HG03558 (cell line): ENCODE measurements around the gene NGB.

ENCODE experiments used
- ATAC-seq: cut with Tn5 transposase; IDR thresholded peaks from one replicate; pipeline ENCODE4 v1.9.1; 2021; ENCODE audit warnings: moderate number of reproducible peaks; ENCODE audit not compliant: unreplicated experiment; ENCODE audit errors: extremely low read depth

NGB gene

DNA sequence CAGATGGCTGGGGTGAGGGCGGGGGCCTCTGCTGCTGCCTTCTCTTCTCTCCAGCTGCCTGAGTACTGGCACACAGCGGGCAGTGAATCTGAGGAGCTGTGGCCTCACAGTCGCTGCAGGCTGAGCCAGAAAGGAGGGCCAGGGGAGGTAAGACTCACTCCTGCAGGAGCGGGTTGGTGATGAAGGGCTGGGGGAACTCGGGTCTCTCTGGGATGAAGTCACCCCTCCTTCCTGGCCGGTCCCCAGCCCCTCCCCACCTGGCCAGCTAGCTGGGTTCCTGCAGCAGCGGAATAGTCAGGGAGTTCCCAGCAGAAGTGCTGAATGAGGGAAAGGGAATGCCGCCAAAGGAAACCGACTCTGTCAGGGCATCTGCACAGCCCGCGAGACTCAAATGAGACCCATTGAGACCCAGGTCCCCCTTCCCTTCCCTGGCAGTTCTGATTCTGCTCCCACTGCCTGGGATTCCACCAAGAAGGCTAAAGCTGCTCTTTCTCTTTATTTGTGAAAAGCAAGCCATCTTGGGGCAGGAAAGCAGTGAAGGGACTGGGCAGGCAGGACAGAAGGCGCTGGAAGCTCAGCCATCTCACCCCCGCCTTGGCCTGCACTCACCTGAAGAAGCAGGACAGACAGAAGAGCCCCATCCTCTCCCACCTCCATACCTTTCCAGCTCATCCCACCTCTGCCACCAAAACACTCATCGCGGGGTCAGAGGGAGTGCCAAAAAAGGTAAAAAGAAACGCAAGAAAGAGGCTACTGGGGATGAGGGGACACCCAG, 5.3 kb downstream of the NGB start:
- ATAC-seq = no peak

DNA sequence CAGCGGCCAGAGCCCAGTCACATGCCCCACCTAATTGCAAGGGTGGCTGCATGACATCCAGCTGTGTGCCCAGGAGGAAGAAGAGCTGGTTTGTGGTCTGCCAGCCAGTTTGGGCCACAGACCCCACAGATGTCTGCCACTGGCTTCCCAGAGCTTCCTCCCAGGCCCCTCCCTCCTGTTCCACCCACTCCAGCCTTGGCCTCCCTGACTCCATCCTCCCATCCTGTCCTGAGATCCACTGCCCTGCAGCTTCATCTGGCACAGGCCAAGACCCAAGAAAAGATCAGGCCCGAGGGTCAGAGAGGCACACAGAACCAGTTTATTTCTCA, 5.9 kb downstream of the NGB start:
- no peak for ATAC-seq

GRCh38 chr14:77264466-77265186, 6.4 kb downstream of the NGB start:
- no peak for ATAC-seq

DNA sequence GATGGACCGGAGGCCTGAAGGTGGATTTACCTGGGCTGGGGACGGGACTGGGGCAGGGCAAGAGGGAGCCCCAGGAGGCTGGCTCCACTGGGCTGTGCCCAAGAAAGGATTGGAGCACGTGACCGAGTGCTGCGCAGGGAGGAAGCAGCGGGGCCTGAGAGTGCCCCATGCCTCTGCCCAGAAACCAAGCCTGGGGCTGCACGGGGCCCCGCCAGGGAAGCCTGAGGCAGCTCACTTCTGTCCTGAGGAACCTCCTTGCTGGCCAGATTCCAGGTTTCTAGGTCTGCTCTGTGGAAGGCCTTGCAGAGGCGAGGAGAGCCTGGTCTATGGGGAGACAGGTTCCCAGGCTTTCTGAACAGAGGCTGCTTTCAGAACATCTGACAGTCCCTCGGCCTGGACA, 10.4 kb downstream of the NGB start:
- no peak for ATAC-seq

DNA sequence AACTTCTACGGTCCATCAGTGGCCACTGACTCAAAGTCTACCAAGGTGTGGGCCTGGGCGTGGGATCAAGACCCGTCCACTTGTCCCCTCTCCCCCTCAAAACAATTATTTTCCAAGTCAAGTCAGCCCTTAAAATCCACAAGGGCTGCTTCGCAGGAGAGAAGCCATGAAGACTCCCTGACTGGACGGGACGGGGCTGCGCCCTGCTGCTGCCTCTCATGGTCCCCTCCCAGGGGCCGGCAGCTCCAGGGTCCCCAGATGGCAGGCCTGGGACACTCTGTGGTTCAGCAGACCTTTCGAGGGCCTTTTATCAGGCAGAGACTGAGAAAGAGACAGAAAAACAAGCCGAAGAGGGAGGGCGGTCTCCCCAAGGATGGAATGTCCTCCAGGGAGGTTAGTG, 10.8 kb downstream of the NGB start:
- no peak for ATAC-seq

GRCh38 chr14:77259025-77259715, 11.8 kb downstream of the NGB start:
- ATAC-seq = no peak

DNA sequence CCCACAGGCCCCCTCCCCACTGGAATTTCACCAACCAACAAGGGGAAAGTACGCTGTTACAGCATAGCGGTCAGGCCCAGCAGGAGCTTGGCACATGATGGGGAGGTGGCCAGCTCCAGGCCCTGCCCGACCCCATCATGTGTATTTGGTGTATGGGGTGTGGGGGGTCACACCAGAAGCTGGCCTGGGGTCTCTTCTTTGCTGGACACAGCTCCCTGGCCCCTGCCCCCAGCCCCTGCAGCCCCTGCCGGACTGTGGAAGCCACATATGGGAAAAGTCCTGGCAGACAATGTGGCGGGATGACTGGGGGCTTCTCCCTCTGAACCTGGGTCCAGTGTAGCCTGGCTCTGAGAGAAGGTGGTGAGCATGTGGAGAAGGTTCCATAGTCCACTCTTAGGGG, 12.4 kb downstream of the NGB start:
- no peak for ATAC-seq

DNA sequence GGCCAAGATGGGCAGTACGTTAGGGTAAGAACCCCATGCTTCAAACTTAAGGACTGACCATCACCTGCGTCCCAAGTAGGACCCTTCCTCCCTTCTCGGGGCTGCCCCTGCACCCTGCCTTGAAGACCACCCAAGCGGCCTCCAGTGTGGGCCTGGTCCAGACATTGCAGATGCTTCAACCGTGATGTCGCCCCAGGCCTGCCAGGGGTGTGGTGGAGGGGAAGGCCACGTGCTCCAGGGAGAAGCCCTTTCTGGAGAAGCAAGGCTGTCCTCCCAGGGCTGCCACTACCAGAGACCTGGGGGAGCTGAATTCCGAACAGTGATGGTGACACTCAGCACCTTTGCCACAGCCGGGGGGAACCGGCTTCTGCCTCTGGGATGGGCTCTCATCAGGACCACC, 13.3 kb downstream of the NGB start:
- no peak for ATAC-seq

GRCh38 chr14:77256694-77257093, 14.3 kb downstream of the NGB start:
- no peak for ATAC-seq

DNA sequence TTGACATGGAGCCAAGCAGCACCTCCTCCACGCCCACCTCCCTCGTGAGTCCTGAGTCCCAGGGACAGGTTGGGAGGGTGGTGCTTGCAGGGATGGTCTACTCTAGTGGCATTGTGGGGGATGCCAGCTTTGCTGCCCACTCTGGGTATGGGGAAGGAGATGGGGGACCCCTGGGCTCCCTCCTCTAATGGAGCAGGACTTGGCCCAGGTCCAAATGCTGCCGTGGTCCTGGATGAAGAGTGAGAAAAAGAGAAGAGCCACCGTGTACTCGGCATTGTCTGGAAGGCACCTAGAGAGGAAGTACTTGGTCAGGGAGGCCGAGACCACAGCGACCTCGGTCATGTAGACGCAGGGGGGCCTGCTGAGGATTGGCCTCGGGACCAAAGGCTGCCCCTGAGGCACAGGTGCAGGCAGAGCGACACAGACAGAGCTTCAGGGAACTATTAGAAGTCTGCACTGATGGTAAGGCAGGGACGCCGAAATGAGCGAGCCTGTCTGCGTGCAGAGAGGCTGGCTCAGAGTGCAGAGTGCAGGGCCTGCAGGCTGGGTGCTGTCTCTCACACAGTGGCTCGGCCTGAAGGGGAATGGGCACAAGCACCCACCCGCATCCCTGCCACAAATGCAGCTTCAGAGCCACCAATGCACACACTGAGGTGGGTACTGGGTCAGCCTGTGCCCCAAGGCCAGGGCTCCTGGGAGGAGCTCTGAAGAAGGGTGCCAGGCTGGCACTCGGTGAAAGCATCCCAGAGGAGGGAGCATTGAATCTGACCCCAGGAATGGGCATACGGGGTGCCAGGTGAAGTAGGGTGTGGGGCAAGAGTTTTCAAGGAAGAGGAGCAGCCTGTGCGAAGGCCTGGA, 17.4 kb downstream of the NGB start:
- ATAC-seq = no peak

GRCh38 chr14:77251870-77252269, 19.1 kb downstream of the NGB start:
- no peak for ATAC-seq

DNA sequence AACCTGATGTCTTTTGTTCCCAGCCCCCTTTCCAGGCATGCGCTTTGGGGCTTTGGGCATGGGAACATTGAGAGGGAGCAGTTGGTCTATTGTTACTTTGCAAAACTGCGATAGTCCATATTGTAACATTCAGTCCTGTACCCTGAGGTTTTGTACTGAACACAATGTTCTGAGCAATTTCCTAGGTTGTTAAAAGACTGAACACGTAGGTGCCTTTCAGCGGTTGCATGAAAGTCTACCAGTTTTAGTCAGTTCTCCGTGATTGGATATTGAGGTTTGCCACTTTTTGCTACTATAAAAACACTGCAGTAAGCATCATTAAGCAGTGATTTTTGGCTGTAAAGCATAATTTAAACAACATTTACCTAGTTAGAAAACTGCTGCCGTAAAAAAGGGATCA, 20.1 kb downstream of the NGB start:
- no peak for ATAC-seq

GRCh38 chr14:77249286-77249685, 21.7 kb downstream of the NGB start:
- ATAC-seq = no peak

DNA sequence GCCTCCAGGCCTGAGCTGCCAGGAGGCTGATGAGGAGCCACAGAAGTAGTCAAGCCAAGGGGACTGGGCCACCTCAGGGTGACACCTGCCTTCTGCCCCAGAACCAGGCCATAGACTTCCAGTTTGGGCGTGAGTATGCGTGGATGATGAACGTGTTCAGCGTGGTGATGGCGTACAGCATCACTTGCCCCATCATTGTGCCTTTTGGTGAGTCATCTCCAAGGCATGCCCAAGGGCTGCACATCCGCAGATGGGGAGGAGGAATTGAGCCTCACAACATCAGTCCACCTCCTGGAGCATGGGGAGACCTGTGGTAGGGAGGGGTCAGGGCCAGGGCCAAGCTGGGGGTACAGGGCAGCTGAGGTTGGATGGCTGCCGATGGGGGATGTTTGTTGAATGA, 22.3 kb downstream of the NGB start:
- ATAC-seq = no peak

DNA sequence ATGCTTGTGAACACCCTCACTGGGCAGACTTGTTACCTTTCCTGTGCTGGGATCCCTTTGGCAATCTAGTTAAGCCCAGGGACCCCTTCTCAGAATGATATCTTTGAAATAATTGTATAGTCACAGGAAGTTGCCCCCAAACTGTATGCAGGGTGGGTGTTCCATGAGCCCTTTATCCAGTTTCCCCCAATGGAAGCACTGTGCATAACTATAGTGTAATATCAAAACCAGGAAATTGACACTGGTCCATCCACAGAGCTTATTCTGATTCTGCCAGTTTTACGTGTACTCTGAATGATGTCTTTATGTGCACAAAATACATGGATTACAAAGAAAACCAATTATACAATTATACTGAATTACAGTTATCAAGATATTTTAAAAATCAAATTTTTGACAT, 24.2 kb downstream of the NGB start:
- no peak for ATAC-seq

DNA sequence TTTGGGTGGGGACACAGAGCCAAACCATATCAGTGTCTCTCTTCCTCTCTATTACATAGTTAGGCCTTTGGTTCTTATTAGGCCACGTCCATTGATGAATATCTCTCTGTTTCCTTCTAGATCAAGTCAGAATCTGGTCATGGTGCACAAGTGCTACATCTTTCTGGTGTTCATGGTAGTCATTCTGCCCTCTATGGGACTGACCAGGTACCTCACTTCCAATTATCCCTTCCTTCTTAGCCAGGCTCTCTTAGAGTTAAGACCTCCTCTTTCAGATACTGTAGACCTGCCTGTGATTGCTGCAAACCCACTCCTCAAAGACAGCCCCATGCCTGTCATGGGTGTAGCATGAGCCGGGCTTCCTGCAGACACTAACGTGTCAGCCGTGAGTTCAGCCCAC, 25.2 kb downstream of the NGB start:
- ATAC-seq = no peak

- no peak for ATAC-seq
Measured at GRCh38 chr14:77243853-77244252, 27.2 kb downstream of the NGB start.

GRCh38 chr14:77242752-77243151, 28.3 kb downstream of the NGB start:
- ATAC-seq = no peak

- no peak for ATAC-seq
Measured at GRCh38 chr14:77241955-77242354, 29.1 kb downstream of the NGB start.

DNA sequence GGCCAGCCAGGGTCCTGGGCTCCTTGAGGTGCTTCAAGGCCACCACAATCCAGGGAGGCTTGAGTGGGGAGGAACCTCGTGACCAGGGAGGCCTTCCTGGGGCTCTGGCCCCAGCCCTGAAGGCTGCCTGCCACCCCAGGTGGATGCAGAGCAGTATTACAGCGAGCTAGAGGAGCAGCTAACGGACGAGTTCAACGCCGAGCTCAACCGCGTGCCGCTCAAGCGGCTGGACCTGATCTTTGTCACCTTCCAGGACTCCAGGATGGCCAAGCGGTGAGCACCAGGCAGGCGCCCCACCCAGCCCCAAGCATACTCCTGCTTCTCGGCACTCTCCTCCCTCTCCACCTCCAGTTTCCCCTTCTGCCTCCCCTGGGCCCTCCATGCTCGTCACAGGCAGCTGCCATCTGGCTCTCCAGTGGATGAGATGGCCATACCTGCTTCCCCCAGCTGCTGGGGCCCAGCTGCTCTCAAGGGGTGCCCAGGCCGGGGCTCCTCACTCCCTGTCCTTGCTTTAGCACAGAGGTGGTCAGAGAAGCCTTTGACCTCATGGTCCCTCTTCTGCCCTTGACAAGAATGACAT, 30.6 kb downstream of the NGB start:
- no peak for ATAC-seq
